DND-41 (cell line): Measurements from ENCODE around the gene NLRP3.

Experiments used
- ATAC-seq: fragments of 200-7000 bp; cut with Tn5 transposase; 3 replicates; pipeline ENCODE4 v1.9.1; 2021; ENCODE audit warnings: low read depth; ENCODE audit not compliant: insufficient read depth
- DNase-seq: peaks from one replicate; pipeline ENCODE4 v3.0.0-alpha.2; 2020
- H2AFZ ChIP-seq: 2 replicates; pipeline ENCODE4 v1.6.0; 2012; ENCODE audit warnings: low read depth, low read length
- H3K27ac ChIP-seq: 2 replicates; pipeline ENCODE4 v1.5.1; 2012; ENCODE audit warnings: low read length, inconsistent platforms
- H3K27me3 ChIP-seq: fragments of 200-600 bp; sonication (generic); 2 replicates; pipeline ENCODE4 v1.6.0; 2012; ENCODE audit warnings: low read length, mild to moderate bottlenecking, inconsistent platforms; ENCODE audit not compliant: insufficient read depth, poor library complexity
- H3K36me3 ChIP-seq: 2 replicates; pipeline ENCODE4 v1.5.1; 2012; ENCODE audit warnings: low read length, inconsistent platforms; ENCODE audit not compliant: insufficient read depth
- H3K4me1 ChIP-seq: 2 replicates; pipeline ENCODE4 v1.5.1; 2012; ENCODE audit warnings: mild to moderate bottlenecking, low read length; ENCODE audit not compliant: insufficient read depth
- H3K4me2 ChIP-seq: 2 replicates; pipeline ENCODE4 v1.6.0; 2012; ENCODE audit warnings: mild to moderate bottlenecking, moderate library complexity, low read length, inconsistent platforms; ENCODE audit not compliant: insufficient read depth
- H3K4me3 ChIP-seq, 2 experiments: fragments of 200-600 bp in 1 of 2; shearing (Covaris generic) in 1 of 2; 2 replicates each; pipeline ENCODE4 v1.5.1; 2012 to 2016; ENCODE audit warnings: inconsistent platforms in 2 of 2, low read length in 2 of 2, mild to moderate bottlenecking in 2 of 2, low read depth in 1 of 2, moderate library complexity in 1 of 2
- H3K79me2 ChIP-seq: 2 replicates; pipeline ENCODE4 v1.6.0; 2012; ENCODE audit warnings: low read length, inconsistent platforms; ENCODE audit not compliant: insufficient read depth
- H3K9ac ChIP-seq: 2 replicates; pipeline ENCODE4 v1.6.0; 2012; ENCODE audit warnings: low read depth, mild to moderate bottlenecking, inconsistent platforms, low read length, moderate library complexity
- H3K9me3 ChIP-seq: 2 replicates; pipeline ENCODE4 v1.5.1; 2012; ENCODE audit warnings: low read length, moderate library complexity, mild to moderate bottlenecking, inconsistent platforms; ENCODE audit not compliant: insufficient read depth, severe bottlenecking
- H4K20me1 ChIP-seq: 2 replicates; pipeline ENCODE4 v1.6.0; 2012; ENCODE audit warnings: low read length; ENCODE audit not compliant: insufficient read depth
- CTCF ChIP-seq: IDR thresholded peaks from 2 replicates; pipeline ENCODE4 v1.5.1; 2012; ENCODE audit warnings: borderline replicate concordance, low read length, moderate library complexity, mild to moderate bottlenecking; ENCODE audit not compliant: poor library complexity, severe bottlenecking; ENCODE audit errors: extremely low read depth
- EZH2 ChIP-seq: IDR thresholded peaks from 3 replicates; pipeline ENCODE4 v1.6.1; 2012; ENCODE audit warnings: borderline replicate concordance, low read depth, mild to moderate bottlenecking, moderate library complexity, low read length, inconsistent platforms; ENCODE audit not compliant: severe bottlenecking

The NLRP3 gene

DNA sequence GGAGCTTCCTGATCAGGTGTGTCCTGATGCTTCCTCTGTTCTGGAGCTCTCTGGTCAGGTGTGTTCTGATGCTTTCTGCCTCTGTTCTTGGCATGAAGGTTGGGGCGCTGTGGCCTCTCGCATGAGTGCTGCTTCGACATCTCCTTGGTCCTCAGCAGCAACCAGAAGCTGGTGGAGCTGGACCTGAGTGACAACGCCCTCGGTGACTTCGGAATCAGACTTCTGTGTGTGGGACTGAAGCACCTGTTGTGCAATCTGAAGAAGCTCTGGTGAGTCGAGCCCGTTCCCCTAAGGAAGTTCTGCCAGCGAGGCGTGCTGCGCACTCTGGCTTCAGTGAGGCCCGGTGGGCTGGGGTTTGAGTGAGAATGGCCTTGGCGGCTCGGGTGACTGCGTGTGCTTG lies 18.0 kb downstream of the NLRP3 start:
- DNase-seq (no peak), ATAC-seq (no peak)
- Histone ChIP-seq H3K27ac (no peak overlapping the region), H2AFZ (no peak overlapping the region), H4K20me1 (no peaks in the 10 kb centered on the region), H3K4me1 (no peaks in the 10 kb centered on the region), H3K9me3 (no peaks in the 10 kb centered on the region), H3K9ac (no peak overlapping the region), H3K36me3 (no peaks in the 10 kb centered on the region), H3K4me2 (no peak overlapping the region), H3K79me2 (no peaks in the 10 kb centered on the region), H3K27me3 (peaks cover 5% of the 10 kb centered on the region), H3K4me3 (no peak overlapping the region)
- TF ChIP-seq CTCF = no peak
- no peak for TF ChIP-seq EZH2

- Histone ChIP-seq H3K4me1 (no peaks in the 10 kb centered on the region), H3K27me3 (peaks cover 5% of the 10 kb centered on the region), H3K36me3 (no peaks in the 10 kb centered on the region), H3K79me2 (no peaks in the 10 kb centered on the region), H3K9ac (no peak overlapping the region), H3K27ac (no peak overlapping the region), H3K4me3 (no peak overlapping the region), H4K20me1 (no peaks in the 10 kb centered on the region), H2AFZ (no peak overlapping the region), H3K4me2 (no peak overlapping the region), H3K9me3 (no peaks in the 10 kb centered on the region)
- ATAC-seq = no peak
- no peak for TF ChIP-seq CTCF
- TF ChIP-seq EZH2 = no peak
- no peak for DNase-seq
These were observed 19.2 kb downstream of the NLRP3 start for GRCh38 chr1:247435030-247435758.

- H3K4me1 ChIP-seq = no peaks in the 10 kb centered on the region
- no peak overlapping the region for H3K4me2 ChIP-seq
- no peaks in the 10 kb centered on the region for H3K79me2 ChIP-seq
- H4K20me1 ChIP-seq = no peaks in the 10 kb centered on the region
- H3K9ac ChIP-seq = no peak overlapping the region
- H3K36me3 ChIP-seq = no peaks in the 10 kb centered on the region
- no peak for DNase-seq
- H3K27ac ChIP-seq = no peak overlapping the region
- peaks cover 5% of the 10 kb centered on the region for H3K27me3 ChIP-seq
- TF ChIP-seq EZH2 = no peak
- no peak for TF ChIP-seq CTCF
- H3K4me3 ChIP-seq = no peak overlapping the region
- no peak overlapping the region for H2AFZ ChIP-seq
- no peak for ATAC-seq
- H3K9me3 ChIP-seq = no peaks in the 10 kb centered on the region
These were observed 19.8 kb downstream of the NLRP3 start for GRCh38 chr1:247435759-247436147.
